Fibroblast of mammary gland (primary cell): ENCODE results near the gene GFPT1.

ENCODE experiments used
- DNase-seq: peaks from one replicate; pipeline ENCODE4 v3.0.0-alpha.2; 2010; ENCODE audit warnings: low read depth
- H3K4me3 ChIP-seq: 2 replicates; pipeline ENCODE4 v1.5.1; 2011; ENCODE audit warnings: low read depth, mild to moderate bottlenecking, low read length, moderate library complexity; ENCODE audit not compliant: control insufficient read depth
- CTCF ChIP-seq: conservative IDR thresholded peaks from 2 replicates; pipeline ENCODE4 v1.5.1; 2011; ENCODE audit warnings: low read depth, low read length, inconsistent platforms; ENCODE audit not compliant: control insufficient read depth, insufficient read depth

Gene GFPT1

GRCh38 chr2:69386789-69387734, at the start of gene GFPT1:
GFPT1 (minus strand) TSS chr2:69387227; CDS start chr2:69387071, 156 bp downstream.
- peak within 1 kb of the TSS; percentile 84 for H3K4me3 ChIP-seq
- no peak for TF ChIP-seq CTCF
- DNase-seq, result peak; percentile 87

- peak overlapping the region; percentile 94 for H3K4me3 ChIP-seq
- peak; percentile 12 for DNase-seq
- TF ChIP-seq CTCF, result no peak
Measured at GRCh38 chr2:69436596-69436937, 49.5 kb upstream of the GFPT1 start.

GRCh38 chr2:69434753-69435152, 47.7 kb upstream of the GFPT1 start:
- TF ChIP-seq CTCF, result no peak
- no peak for DNase-seq
- no peak overlapping the region for H3K4me3 ChIP-seq

- TF ChIP-seq CTCF, result no peak
- DNase-seq, result no peak
- H3K4me3 ChIP-seq, result no peak overlapping the region
Measured at GRCh38 chr2:69429491-69430183, 42.6 kb upstream of the GFPT1 start.

- H3K4me3 ChIP-seq, result no peak overlapping the region
- DNase-seq, result no peak
- TF ChIP-seq CTCF, result no peak
Measured at GRCh38 chr2:69428981-69429380, 42.0 kb upstream of the GFPT1 start.

- TF ChIP-seq CTCF, result no peak
- no peak overlapping the region for H3K4me3 ChIP-seq
- DNase-seq, result no peak
Measured at GRCh38 chr2:69424419-69424818, 37.4 kb upstream of the GFPT1 start.
